GM18498 (cell line): Measurements from ENCODE around the gene L3MBTL2.
"Not testable (repeated sequence)": the region's sequence is repeated elsewhere in the genome, so short reads cannot be mapped to it uniquely, and the experiment has no call there.

Experiments
- ATAC-seq: cut with Tn5 transposase; IDR thresholded peaks from one replicate; pipeline ENCODE4 v1.9.1; 2021; ENCODE audit warnings: mild to moderate bottlenecking, moderate library complexity; ENCODE audit not compliant: unreplicated experiment

The L3MBTL2 gene

GRCh38 chr22:41204992-41205900 is at the start of gene L3MBTL2:
Gene L3MBTL2, plus strand, starts transcription at chr22:41205312. Its CDS starts 51 bp downstream, at chr22:41205363.
- ATAC-seq, result peak; percentile 97

GRCh38 chr22:41157083-41157482 is 48.0 kb upstream of the L3MBTL2 start:
- ATAC-seq, result no peak

- no peak for ATAC-seq
Measured at GRCh38 chr22:41169157-41169556, 36.0 kb upstream of the L3MBTL2 start.

GRCh38 chr22:41171996-41172395 is 33.1 kb upstream of the L3MBTL2 start:
- ATAC-seq, result no peak

GRCh38 chr22:41175546-41175945 is 29.6 kb upstream of the L3MBTL2 start:
- ATAC-seq, result no peak

- ATAC-seq, result no peak
Measured at GRCh38 chr22:41177040-41177621, 28.0 kb upstream of the L3MBTL2 start.

- ATAC-seq, result no peak
Measured at GRCh38 chr22:41177622-41178424, 27.3 kb upstream of the L3MBTL2 start.

GRCh38 chr22:41178425-41178975 is 26.6 kb upstream of the L3MBTL2 start:
- ATAC-seq, result no peak

GRCh38 chr22:41180362-41180761 is 24.8 kb upstream of the L3MBTL2 start:
- not testable (repeated sequence) for ATAC-seq

GRCh38 chr22:41180926-41181325 is 24.2 kb upstream of the L3MBTL2 start:
- ATAC-seq, result no peak

GRCh38 chr22:41181349-41182241 is 23.5 kb upstream of the L3MBTL2 start:
- ATAC-seq, result no peak

- no peak for ATAC-seq
Measured at GRCh38 chr22:41184679-41185078, 20.4 kb upstream of the L3MBTL2 start.

GRCh38 chr22:41191467-41191866 is 13.6 kb upstream of the L3MBTL2 start:
- no peak for ATAC-seq

- no peak for ATAC-seq
Measured at GRCh38 chr22:41193829-41194228, 11.3 kb upstream of the L3MBTL2 start.

- peak; percentile 80 for ATAC-seq
Measured at GRCh38 chr22:41197038-41197972, 7.8 kb upstream of the L3MBTL2 start.

GRCh38 chr22:41198027-41198580 is 7.0 kb upstream of the L3MBTL2 start:
- no peak for ATAC-seq

- ATAC-seq, result no peak
Measured at GRCh38 chr22:41201141-41201540, 4.0 kb upstream of the L3MBTL2 start.

GRCh38 chr22:41203118-41203517 is 2.0 kb upstream of the L3MBTL2 start:
- no peak for ATAC-seq

GRCh38 chr22:41204066-41204465 is 1.0 kb upstream of the L3MBTL2 start:
- no peak for ATAC-seq
